ENCODE measurements around the gene CKS1B.

DNA sequence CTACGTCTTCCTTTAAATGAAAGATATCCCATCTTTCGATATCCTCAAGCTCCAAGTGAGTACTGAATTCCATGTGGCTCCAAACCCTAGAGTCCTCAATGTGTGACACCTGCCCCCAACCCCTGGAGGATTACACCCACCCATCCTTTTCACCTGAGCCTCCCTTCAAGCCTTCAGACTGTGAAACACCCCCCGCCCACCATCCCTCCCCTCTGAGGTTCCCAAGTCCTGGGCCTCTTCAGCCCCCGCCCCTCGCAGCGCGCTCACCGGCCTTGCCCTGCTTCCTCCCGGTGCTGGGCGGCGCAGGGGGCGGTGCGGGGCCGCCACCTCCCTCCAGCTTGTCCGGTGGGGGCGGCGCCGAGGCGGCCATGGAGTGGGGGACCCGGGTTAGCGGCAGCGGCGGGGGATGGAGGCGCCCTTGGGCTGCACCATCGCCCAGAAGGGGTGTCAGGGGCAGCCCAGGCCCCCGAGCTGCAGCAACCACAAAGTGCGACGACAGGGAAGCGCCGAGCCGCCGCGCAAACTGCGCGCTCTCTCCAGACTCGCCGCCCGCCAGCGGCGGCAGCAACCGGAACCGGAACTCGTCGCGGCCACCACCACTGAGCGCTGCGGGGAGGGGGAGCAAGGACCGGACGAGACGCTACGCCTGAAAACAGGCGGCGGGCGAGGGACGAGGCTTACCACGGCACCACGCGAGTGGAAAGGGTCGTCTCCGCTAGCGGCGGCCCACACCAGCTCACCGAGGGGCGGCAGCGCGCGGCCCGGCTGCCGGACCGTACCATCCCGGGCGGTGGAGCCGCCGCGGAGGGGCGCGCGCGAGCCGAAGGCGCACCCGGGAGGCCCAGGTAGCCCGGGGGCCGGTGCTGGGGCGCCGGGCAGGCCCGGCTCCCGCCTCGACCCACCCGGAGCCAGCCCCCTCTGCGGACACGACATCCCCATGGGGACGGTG, 13.0 kb upstream of the CKS1B start, which contains the start of gene PYGO2:
- TF ChIP-seq POLR2A (IDR thresholded peaks at IDR 0.05) = peak; percentile 87
- TF ChIP-seq CTCF (IDR thresholded peaks at IDR 0.05) = peak; percentile 49 to 69 (median 60)
